Retina (tissue), 1 donor: ENCODE results near the gene CDH2.
"Not testable (repeated sequence)": the region's sequence is repeated elsewhere in the genome, so short reads cannot be mapped to it uniquely, and the experiment has no call there.

ENCODE experiments used
- DNase-seq: peaks from one replicate; pipeline ENCODE4 v3.0.0-alpha.2; 2016

The CDH2 gene

GRCh38 chr18:27976806-27977408 lies 200.0 kb downstream of the CDH2 start:
- DNase-seq, result no peak

DNA sequence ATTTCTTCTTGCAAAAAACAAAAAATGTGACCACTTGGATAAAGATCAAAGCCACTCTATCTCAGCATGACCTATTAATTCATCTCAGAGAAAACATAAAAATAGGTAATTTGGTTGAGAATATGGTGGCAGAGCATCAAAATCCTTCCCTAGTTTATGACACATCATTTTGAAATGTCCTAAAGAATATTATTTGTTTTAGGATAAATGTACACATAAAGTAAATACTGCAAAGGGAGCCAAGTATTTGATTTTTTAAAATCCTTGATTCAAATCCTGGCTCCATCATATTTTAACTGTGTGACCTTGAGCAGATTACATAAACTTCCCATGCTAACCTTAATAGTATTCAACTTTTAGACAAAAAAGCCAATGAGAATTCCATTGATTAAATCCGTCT lies 206.6 kb downstream of the CDH2 start:
- DNase-seq, result no peak

GRCh38 chr18:27969206-27969605 lies 207.7 kb downstream of the CDH2 start:
- no peak for DNase-seq

GRCh38 chr18:27967913-27968824 lies 208.8 kb downstream of the CDH2 start:
- no peak for DNase-seq

GRCh38 chr18:27966881-27967280 lies 210.0 kb downstream of the CDH2 start:
- no peak for DNase-seq

- no peak for DNase-seq
Observed at GRCh38 chr18:27964811-27965210, 212.1 kb downstream of the CDH2 start.

- no peak for DNase-seq
Observed at GRCh38 chr18:27959101-27959500, 217.8 kb downstream of the CDH2 start.

GRCh38 chr18:27956001-27956640 lies 220.8 kb downstream of the CDH2 start:
- no peak for DNase-seq

DNA sequence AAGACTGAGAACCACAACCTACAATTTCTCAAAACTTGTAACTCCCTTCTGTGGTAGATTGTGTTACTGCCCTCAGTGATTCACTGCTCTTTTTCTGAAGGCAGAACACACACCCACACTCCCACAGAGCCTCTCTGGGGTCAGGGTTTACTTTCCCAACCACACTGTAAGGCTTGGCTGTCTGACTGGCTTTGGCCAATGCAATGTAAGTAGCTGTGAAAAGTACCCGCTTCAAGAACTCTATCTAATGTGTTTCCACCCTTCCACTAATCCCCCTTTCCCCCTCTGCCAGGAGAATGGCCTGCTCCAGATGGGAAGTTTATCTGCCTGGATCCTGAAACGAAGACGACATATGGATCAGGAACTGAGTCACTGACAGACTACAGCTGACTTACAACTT lies 222.7 kb downstream of the CDH2 start:
- DNase-seq, result no peak

- DNase-seq, result no peak
Observed at GRCh38 chr18:27952741-27953140, 224.2 kb downstream of the CDH2 start.

DNA sequence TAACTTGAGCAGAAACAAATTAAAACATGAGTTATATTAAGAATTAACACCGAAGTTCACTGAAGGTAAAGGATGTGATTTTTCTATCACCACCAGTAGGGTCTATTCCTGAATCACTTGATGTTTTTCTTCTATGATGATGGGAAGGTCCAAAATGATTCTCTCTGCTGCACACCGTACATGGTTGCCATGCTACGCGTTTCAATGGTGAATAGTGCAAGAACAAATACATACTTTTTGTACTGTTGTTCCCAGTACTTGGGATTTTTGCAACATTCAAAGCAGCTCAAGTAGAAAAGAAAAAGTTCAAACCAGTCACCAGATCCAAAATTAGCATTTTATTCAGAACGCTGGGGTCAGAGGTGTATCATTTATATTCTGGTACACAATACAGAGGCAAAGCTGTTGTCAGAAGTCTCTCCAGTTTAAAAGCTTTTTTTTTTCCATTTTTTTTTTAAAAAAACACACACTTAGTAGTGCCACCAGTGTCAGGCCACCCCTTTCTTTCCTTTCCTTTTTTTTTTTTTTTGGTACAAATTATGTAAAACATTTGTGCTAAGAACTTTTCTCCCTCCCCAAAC lies 226.2 kb downstream of the CDH2 start:
- no peak for DNase-seq

- no peak for DNase-seq
Observed at GRCh38 chr18:27948986-27949385, 227.9 kb downstream of the CDH2 start.

DNA sequence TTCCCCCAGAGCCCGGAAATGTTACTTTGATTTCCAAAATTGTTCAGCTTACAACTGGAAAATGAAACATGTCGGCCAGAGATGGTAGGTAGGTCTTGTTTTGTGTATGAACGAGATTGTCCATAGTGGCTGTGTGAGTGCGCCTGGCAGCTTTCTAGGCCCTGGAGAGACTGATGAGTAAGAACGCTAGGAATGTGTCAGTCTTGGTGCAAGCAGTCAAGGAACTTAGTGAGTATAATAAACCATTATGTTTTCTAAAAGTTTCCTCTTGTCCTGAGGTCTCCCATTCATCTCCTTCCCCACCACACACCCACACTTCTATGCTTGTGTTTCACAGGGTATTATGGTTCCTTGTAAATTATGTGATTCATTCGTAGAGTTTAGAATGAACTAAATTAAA lies 234.2 kb downstream of the CDH2 start:
- DNase-seq, result no peak

- no peak for DNase-seq
Observed at GRCh38 chr18:27931535-27931934, 245.4 kb downstream of the CDH2 start.

DNA sequence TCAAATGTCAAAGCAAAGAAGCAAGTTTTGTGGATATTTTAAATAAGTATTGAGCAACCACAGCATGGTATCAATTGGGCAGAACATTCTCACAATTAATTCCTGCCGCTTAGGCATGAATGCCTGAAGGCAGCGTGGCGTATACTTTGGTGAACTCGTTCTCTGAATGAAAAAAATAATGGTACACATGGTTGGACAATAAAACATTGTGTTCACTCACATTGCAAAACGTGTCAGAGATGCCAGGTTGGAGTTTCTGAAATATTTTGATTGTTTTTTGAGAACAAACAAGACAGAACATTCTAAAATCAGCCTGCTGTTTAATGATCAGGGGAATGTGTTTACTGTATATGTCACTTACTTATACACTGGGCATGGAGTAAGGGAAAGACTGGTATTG lies 254.2 kb downstream of the CDH2 start:
- DNase-seq, result peak; percentile 39

DNA sequence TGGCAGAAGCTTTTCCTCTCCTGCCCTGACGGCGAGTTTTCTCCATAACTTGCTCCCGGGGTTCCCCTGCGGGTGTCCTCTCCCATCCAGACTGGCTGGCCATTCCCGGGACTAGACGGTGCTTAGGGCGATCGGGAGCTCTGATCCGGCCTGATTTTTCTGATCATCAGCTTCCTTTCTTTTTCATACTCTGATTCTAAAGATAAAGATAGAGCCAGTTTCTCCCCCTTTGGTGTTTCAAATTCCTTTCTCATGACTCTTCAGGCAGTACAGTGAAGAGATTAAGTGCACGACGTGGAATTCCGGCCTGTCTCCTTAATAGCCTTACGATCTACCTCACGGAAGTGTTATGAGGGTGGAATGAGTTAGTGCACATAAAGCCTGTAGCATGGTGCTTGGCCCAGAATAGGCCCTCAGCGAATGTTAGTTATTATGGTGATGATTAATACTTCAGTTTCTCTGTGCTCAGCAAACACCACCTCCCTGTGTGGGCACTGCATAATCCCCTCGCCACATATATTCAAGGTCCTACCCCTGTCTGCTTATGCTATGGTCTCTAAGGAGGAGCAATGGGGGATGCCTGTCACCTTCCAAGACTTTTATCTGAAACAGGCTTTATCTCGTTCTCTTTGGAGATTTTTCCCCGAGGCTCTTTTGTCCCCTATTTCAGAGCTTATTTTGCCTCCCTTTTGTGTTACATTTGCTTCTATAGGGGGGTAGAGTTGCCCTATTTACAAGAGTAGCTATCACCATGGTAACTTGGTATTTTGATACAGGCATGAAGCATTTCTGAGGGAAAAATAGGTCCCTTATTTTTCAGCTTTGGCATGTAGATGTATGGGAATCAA lies 254.8 kb downstream of the CDH2 start:
- peak; percentile 50 for DNase-seq

DNA sequence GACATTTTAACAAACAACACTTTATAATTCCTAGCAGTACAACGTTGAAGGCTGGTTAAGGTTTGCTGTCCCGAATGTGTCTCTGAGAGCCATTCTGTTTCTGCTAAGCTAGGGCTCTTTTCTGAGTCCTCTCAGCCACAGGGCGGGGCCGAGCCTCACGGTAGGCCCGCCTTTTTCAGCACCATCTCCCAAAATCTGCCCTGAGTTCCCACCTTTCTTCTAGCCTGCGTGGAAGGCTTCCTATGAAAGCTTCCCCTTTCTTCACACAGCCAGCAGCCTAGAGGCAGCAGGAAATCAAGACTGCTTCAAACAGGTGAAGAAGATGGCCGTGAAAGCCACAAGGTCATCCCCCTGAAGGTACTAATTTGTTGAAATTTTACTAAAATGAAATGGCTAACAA lies 255.5 kb downstream of the CDH2 start:
- DNase-seq, result peak; percentile 27

DNA sequence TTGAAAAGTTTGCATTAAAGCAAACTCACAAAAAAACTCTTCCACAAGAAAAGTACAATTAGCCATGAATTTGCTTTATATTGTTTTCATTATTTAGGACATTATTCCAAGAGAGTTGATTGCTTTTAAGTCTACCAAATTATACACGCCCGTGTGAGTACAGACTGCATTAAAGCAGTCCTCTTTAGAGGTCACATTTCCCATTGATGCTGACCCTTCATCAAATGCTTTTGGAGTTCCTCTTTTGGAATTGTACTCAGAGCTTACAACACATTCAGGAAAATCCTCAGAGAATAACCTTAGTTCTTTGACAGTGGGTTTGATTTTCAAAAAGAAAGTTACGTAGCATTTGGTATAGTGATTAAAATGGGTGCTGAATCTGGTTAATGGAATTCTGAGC lies 256.1 kb downstream of the CDH2 start:
- no peak for DNase-seq

GRCh38 chr18:27906189-27906588 lies 270.7 kb downstream of the CDH2 start:
- not testable (repeated sequence) for DNase-seq

DNA sequence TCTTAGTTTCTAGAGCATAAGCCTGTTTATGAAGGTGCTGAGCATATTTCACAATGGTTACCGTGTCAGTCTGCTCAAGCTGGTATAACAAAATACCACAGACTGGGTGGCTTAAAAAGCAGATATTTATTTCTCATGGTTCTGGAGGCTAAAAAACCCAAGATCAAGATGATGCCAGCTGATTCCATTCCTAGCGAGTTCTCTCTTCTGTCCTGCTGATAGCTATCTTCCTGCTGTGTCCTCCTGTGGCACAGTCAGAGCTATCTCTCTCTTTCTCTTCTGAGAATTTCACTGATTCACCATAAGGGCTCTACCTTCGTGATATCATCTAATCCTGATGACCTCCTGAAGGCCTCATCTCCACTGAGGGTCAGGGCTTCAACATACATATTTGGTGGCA lies 273.0 kb downstream of the CDH2 start:
- no peak for DNase-seq

GRCh38 chr18:27901424-27902226 lies 275.3 kb downstream of the CDH2 start:
- no peak for DNase-seq
